ENCODE data around the gene MESP2. TPM values are rescaled to one million over a fixed set of nuclear protein-coding genes. Genes with fewer than 3 reads are reported as not detected.

MESP2 gene
- total RNA-seq: not detected

- H3K4me3 Mint-ChIP-seq: peak within 1 kb of the TSS; percentile 54
- no peak within 1 kb of the TSS for H3K27ac Mint-ChIP-seq
- no peaks in the 10 kb centered on the region for H3K9me3 Mint-ChIP-seq (ENCODE audit: low read depth)
- CTCF ChIA-PET: interaction anchor here (1.2 to 1.8 kb wide), 2 partner anchors 15 to 98 kb away, joined by 4 to 9 read pairs; no protein-coding TSS in a partner anchor
- H3K27me3 Mint-ChIP-seq: peaks cover 24% of the 10 kb centered on the region
- ATAC-seq (peak; percentile 77), DNase-seq (peak; percentile 55)
- peaks cover 14% of the 10 kb centered on the region for H3K4me1 Mint-ChIP-seq
- H3K36me3 Mint-ChIP-seq: no peaks in the 10 kb centered on the region
These were observed at the start of gene MESP2 for GRCh38 chr15:89776274-89777072. TSS of gene MESP2 (plus strand) at chr15:89776332. CDS start at chr15:89776358, 26 bp downstream.

DNA sequence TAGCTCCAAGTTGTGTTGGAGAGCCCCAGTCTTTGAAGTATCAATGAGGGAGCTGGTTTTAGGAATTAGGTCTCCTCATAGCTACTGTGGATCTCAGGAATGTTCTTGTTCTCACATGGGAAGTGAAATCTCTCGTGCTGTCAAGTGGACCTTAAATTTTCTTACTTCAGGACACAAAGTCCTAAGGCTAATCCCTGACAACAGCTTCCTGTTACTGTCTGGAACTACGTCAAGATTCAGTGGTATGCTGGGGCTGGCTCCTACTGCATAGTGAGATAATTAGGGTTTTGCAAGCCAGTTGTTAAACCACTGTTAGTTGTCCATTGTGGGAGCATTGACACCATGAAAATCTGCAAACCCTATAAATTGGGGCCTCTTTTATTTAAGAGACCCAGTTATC is 47.9 kb upstream of the MESP2 start:
- ATAC-seq: no peak
- Mint-ChIP-seq H3K4me1 (no peaks in the 10 kb centered on the region), H3K27ac (no peak overlapping the region), H3K4me3 (no peak overlapping the region), H3K27me3 (peaks cover 26% of the 10 kb centered on the region), H3K9me3 (ENCODE audit: low read depth) (peaks cover 3% of the 10 kb centered on the region), H3K36me3 (peaks cover 3% of the 10 kb centered on the region)
- DNase-seq: no peak
- CTCF ChIA-PET: interaction anchor here (2.2 to 3.2 kb wide), 2 partner anchors 12 to 33 kb away, joined by 6 to 20 read pairs; no protein-coding TSS in a partner anchor

DNA sequence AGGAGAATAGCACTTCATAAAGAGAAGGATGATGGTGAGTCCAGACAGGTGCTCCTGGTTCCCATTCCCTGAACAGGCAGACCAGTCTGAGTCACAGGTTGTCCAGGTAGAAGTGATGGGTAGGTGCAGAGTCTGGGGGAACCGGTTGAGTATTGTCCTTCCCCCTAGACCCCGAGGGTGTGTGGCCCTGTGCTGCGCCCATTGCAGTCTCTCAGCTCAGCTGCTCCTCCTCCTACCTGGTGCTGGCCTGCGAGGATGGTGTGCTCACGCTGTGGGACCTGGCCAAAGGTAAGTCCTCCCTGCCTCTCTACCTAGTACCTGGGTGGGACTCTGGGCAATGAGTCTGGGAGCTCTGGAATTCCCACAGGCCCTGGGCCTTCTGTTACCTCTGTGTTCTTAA is 44.9 kb upstream of the MESP2 start:
- H3K27ac Mint-ChIP-seq: no peak overlapping the region
- no peaks in the 10 kb centered on the region for H3K4me1 Mint-ChIP-seq
- DNase-seq (no peak), ATAC-seq (no peak)
- H3K4me3 Mint-ChIP-seq: no peak overlapping the region
- H3K27me3 Mint-ChIP-seq: peaks cover 33% of the 10 kb centered on the region
- H3K9me3 Mint-ChIP-seq (ENCODE audit: low read depth): no peaks in the 10 kb centered on the region
- no peaks in the 10 kb centered on the region for H3K36me3 Mint-ChIP-seq
- CTCF ChIA-PET: interaction anchor here (1.2 to 2.0 kb wide), 2 partner anchors 9 to 144 kb away, joined by 4 to 8 read pairs; no protein-coding TSS in a partner anchor

- peaks cover 21% of the 10 kb centered on the region for H3K27me3 Mint-ChIP-seq
- no peaks in the 10 kb centered on the region for H3K9me3 Mint-ChIP-seq (ENCODE audit: low read depth)
- no peaks in the 10 kb centered on the region for H3K36me3 Mint-ChIP-seq
- CTCF ChIA-PET: interaction anchor here (0.6 to 1.2 kb wide), 2 partner anchors 61 to 142 kb away, joined by 3 to 4 read pairs; no protein-coding TSS in a partner anchor
- H3K27ac Mint-ChIP-seq: no peak overlapping the region
- H3K4me3 Mint-ChIP-seq: no peak overlapping the region
- H3K4me1 Mint-ChIP-seq: no peaks in the 10 kb centered on the region
- no peak for DNase-seq
- no peak for ATAC-seq
These were observed 43.5 kb upstream of the MESP2 start for GRCh38 chr15:89732451-89733172.

DNA sequence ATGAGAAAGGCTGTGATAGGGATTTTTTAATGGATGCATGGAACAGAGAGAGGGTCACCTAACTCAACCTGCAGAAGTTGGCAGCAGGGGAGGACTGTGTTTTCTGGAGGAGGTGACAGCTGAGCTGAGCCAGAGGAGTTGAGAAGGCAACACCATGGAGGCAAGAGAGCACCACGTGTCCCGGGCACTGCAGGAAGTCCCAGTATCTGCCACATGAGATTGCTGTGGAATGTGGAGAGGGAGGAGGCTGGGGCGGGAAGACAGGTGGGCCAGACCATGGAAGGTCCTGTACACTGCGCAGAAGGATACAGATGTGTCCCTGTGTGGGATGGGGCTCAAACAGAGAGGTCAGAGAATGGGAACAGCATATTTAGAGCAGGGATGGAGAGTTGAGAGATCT is 40.4 kb upstream of the MESP2 start:
- ATAC-seq (no peak), DNase-seq (no peak)
- H3K4me3 Mint-ChIP-seq: no peak overlapping the region
- H3K36me3 Mint-ChIP-seq: no peaks in the 10 kb centered on the region
- no peak overlapping the region for H3K27ac Mint-ChIP-seq
- H3K4me1 Mint-ChIP-seq: peaks cover 3% of the 10 kb centered on the region
- H3K9me3 Mint-ChIP-seq (ENCODE audit: low read depth): no peaks in the 10 kb centered on the region
- CTCF ChIA-PET: interaction anchor here (1.6 kb wide), 1 partner anchor 139 kb away, joined by 6 read pairs; no protein-coding TSS in a partner anchor
- H3K27me3 Mint-ChIP-seq: peaks cover 21% of the 10 kb centered on the region

- CTCF ChIA-PET: interaction anchor here (0.7 to 4.7 kb wide), 28 partner anchors 9 to 378 kb away, joined by 3 to 61 read pairs (median 4); partner anchors contain the start of genes AP3S2 and MESP1
- peaks cover 3% of the 10 kb centered on the region for H3K4me1 Mint-ChIP-seq
- no peaks in the 10 kb centered on the region for H3K9me3 Mint-ChIP-seq (ENCODE audit: low read depth)
- no peaks in the 10 kb centered on the region for H3K36me3 Mint-ChIP-seq
- DNase-seq (peak; percentile 71), ATAC-seq (peak; percentile 95)
- no peak overlapping the region for H3K4me3 Mint-ChIP-seq
- H3K27ac Mint-ChIP-seq: no peak overlapping the region
- H3K27me3 Mint-ChIP-seq: peaks cover 2% of the 10 kb centered on the region
These were observed 36.0 kb upstream of the MESP2 start for GRCh38 chr15:89740137-89740536.

- CTCF ChIA-PET: interaction anchor here (0.7 to 4.7 kb wide), 2 partner anchors 19 to 131 kb away, joined by 3 to 61 read pairs; no protein-coding TSS in a partner anchor
- ATAC-seq: no peak
- no peak overlapping the region for H3K27ac Mint-ChIP-seq
These were observed 33.1 kb upstream of the MESP2 start for GRCh38 chr15:89743011-89743410.

DNA sequence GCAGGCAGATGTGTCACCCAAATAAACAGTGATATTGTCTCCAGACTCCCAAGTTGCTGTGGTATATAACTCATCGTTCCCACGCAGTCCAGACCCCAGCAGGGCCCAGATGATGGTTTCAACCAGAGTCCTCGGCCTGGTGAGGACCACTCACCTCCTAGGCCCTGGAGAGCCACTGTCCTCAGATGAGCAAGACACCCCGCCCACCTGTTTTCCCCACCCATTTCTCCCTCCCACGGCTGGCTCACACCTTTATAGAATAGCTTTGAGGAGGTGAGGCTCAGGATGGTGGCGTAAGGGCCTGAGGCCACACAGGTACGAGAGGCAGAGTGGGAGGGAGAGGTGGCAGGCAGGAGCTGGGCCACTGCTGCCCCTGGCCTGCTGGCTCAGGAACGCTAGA is 32.5 kb upstream of the MESP2 start:
- no peaks in the 10 kb centered on the region for H3K27me3 Mint-ChIP-seq
- no peaks in the 10 kb centered on the region for H3K9me3 Mint-ChIP-seq (ENCODE audit: low read depth)
- H3K4me1 Mint-ChIP-seq: peaks cover 3% of the 10 kb centered on the region
- H3K36me3 Mint-ChIP-seq: no peaks in the 10 kb centered on the region
- DNase-seq (no peak), ATAC-seq (no peak)
- CTCF ChIA-PET: interaction anchor here (0.7 to 4.7 kb wide), 2 partner anchors 18 to 131 kb away, joined by 3 to 61 read pairs; no protein-coding TSS in a partner anchor
- H3K27ac Mint-ChIP-seq: no peak overlapping the region
- no peak overlapping the region for H3K4me3 Mint-ChIP-seq

More at GRCh38 chr15:89743011-89743410, 33.1 kb upstream of the MESP2 start:
- H3K4me3 Mint-ChIP-seq: no peak overlapping the region
- H3K9me3 Mint-ChIP-seq (ENCODE audit: low read depth): no peaks in the 10 kb centered on the region
- DNase-seq: no peak
- no peaks in the 10 kb centered on the region for H3K27me3 Mint-ChIP-seq
- no peaks in the 10 kb centered on the region for H3K36me3 Mint-ChIP-seq
- peaks cover 3% of the 10 kb centered on the region for H3K4me1 Mint-ChIP-seq

GRCh38 chr15:89745131-89745530 is 31.0 kb upstream of the MESP2 start:
- Mint-ChIP-seq H3K4me1 (peaks cover 4% of the 10 kb centered on the region), H3K36me3 (no peaks in the 10 kb centered on the region), H3K4me3 (no peak overlapping the region), H3K27ac (no peak overlapping the region), H3K9me3 (ENCODE audit: low read depth) (no peaks in the 10 kb centered on the region), H3K27me3 (peaks cover 4% of the 10 kb centered on the region)
- no peak for ATAC-seq
- DNase-seq: no peak
- CTCF ChIA-PET: interaction anchor here (0.7 to 1.0 kb wide), 2 partner anchors 15 to 130 kb away, joined by 3 to 4 read pairs; no protein-coding TSS in a partner anchor

DNA sequence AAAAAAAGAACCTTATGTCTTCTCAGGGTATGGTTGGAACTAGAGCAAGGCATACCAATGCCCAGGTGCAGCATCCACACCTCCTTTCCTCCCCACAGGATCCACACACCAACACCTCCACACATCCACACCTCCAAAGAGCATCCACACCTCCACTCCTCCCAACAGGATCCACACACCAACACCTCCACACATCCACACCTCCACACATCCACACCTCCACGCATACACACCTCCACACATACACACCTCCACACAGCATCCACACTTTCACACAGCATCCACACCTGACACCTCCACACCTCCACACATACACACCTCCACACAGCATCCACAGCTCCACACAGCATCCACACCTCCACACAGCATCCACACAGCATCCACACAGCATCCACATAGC is 30.4 kb upstream of the MESP2 start:
- CTCF ChIA-PET: interaction anchor here (0.7 kb wide), 1 partner anchor 15 kb away, joined by 3 read pairs; no protein-coding TSS in a partner anchor
- Mint-ChIP-seq H3K27ac (no peak overlapping the region), H3K27me3 (peaks cover 4% of the 10 kb centered on the region), H3K9me3 (ENCODE audit: low read depth) (no peaks in the 10 kb centered on the region), H3K4me1 (peaks cover 2% of the 10 kb centered on the region), H3K4me3 (no peak overlapping the region), H3K36me3 (no peaks in the 10 kb centered on the region)
- no peak for DNase-seq
- no peak for ATAC-seq

GRCh38 chr15:89746386-89746780 is 29.7 kb upstream of the MESP2 start:
- H3K4me3 Mint-ChIP-seq: no peak overlapping the region
- H3K4me1 Mint-ChIP-seq: peaks cover 2% of the 10 kb centered on the region
- DNase-seq (no peak), ATAC-seq (no peak)
- H3K27me3 Mint-ChIP-seq: peaks cover 4% of the 10 kb centered on the region
- no peak overlapping the region for H3K27ac Mint-ChIP-seq
- H3K9me3 Mint-ChIP-seq (ENCODE audit: low read depth): no peaks in the 10 kb centered on the region
- no peaks in the 10 kb centered on the region for H3K36me3 Mint-ChIP-seq
- CTCF ChIA-PET: no interaction called here

GRCh38 chr15:89747708-89748682 is 28.1 kb upstream of the MESP2 start:
- Mint-ChIP-seq H3K27ac (no peak overlapping the region), H3K4me3 (no peak overlapping the region), H3K4me1 (peaks cover 2% of the 10 kb centered on the region), H3K27me3 (peaks cover 4% of the 10 kb centered on the region), H3K9me3 (ENCODE audit: low read depth) (no peaks in the 10 kb centered on the region), H3K36me3 (no peaks in the 10 kb centered on the region)
- CTCF ChIA-PET: interaction anchor here (0.8 to 1.4 kb wide), 2 partner anchors 11 to 12 kb away, joined by 3 read pairs; no protein-coding TSS in a partner anchor
- no peak for DNase-seq
- ATAC-seq: no peak
